ENCODE measurements around the gene SMC1B. TPM values are rescaled to one million over a fixed set of nuclear protein-coding genes. Genes with fewer than 3 reads are reported as not detected.
"Not testable (repeated sequence)": the region's sequence is repeated elsewhere in the genome, so short reads cannot be mapped to it uniquely, and the experiment has no call there.

The SMC1B gene
- total and polyA plus RNA-seq, 4 donors: 0.08 to 0.14 (median 0.11) TPM; not detected in 1

DNA sequence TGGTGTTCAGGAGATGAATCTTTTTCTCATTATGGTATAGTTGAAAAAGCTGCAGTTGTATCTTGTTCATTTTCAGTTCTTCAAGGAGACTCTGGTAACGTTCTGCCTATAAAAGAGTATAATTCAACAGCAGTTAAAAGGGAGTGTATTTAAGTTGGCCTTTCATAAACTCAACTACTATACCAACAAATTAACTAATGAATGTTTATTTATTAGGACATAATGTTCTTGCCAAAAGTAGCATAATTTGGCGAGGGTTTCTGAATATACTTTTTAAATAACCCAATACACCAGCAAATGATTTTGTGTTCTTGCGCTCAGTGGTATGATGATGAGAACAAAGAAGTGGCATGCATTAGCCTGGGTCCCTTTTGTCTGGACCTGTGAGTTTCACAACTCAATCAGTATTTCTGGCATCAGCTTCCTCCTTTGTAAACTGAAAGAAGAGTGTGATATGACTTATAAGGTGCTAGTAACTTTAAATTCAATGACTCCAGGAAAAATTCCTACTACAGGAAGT is 10.9 kb downstream of the SMC1B start:
- no CpG with 5 or more reads among the region's 3 CpGs for WGBS (ENCODE audit: insufficient coverage)
- no peaks in the 10 kb centered on the region for H3K27me3 ChIP-seq (ENCODE audit: control insufficient read depth, insufficient read depth, low read length)
- no peaks in the 10 kb centered on the region for H3K36me3 ChIP-seq (ENCODE audit: control insufficient read depth, insufficient read depth, low read length)
- no peak for DNase-seq (ENCODE audit: low read depth in 4 of 6, low spot score in 6 of 6)
- H3K4me3 ChIP-seq (ENCODE audit: low read depth, low read length): no peak overlapping the region
- H3K27ac ChIP-seq (ENCODE audit: low read depth, low read length): no peak overlapping the region
- H3K4me1 ChIP-seq (ENCODE audit: control insufficient read depth, insufficient read depth, low read length): no peaks in the 10 kb centered on the region
- no peaks in the 10 kb centered on the region for H3K9me3 ChIP-seq (ENCODE audit: control insufficient read depth, insufficient read depth, low read length)

DNA sequence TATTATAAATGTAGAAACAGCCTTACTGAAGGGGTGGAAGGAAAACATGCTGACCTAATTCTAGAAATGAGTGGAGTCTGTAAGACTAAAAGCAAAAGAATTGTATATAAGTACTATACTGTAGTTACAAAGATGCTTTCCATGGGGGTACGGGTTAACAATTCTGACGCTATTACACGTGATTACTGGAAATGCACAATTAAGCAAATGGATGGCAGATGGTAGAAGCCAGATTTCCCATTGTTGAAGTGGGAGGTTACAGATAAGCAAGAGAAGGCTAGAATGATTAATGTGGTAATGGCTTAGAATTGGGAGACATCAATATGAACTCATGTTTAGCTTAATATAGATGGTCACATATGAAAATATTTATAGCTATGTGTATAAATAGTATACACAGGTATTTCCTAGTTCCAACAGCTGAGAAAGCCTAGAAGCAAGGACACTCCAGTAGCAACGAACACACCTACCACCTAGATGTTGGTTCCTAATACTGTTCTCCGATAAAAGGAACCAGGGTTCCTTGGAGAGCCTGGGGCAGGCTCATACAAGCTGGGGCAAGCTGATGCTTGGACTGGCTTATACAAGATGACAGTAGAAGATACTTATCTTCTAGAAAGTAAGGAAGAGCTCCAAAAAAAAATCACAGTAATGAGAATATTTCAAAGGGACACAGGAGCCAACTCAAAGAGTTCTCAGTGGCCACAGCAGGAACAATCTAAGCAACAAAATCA is 13.5 kb downstream of the SMC1B start:
- Histone ChIP-seq H3K4me1 (ENCODE audit: control insufficient read depth, insufficient read depth, low read length) (no peaks in the 10 kb centered on the region), H3K27ac (ENCODE audit: low read depth, low read length) (no peak overlapping the region), H3K36me3 (ENCODE audit: control insufficient read depth, insufficient read depth, low read length) (no peaks in the 10 kb centered on the region), H3K4me3 (ENCODE audit: low read depth, low read length) (no peak overlapping the region), H3K9me3 (ENCODE audit: control insufficient read depth, insufficient read depth, low read length) (no peaks in the 10 kb centered on the region), H3K27me3 (ENCODE audit: control insufficient read depth, insufficient read depth, low read length) (no peaks in the 10 kb centered on the region)
- WGBS (ENCODE audit: insufficient coverage): 85% methylated on average over 3 of the region's 5 CpGs
- peak in 2 of 6 donors; percentile 10 to 36 for DNase-seq (ENCODE audit: low read depth in 4 of 6, low spot score in 6 of 6)

DNA sequence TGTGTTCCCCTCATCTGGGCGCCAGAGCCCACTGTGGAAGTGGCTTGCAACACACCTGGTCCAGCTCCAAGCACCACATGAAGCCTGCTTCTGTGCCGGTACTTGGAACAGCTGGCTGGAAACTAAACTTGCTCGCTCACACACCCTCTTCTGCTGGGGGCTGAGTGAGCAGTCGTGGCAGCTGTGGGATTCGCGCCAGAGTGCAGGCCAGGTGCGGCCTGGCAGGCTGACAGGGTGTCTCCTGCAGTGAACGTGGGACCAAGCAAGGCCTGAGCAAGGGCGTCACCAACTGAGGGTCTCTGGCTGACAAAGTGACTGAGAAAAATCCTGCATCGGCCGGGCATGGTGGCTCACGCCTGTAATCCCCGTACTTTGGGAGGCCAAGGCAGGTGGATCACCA is 15.2 kb downstream of the SMC1B start:
- 93% methylated on average over 13 of the region's 13 CpGs for WGBS (ENCODE audit: insufficient coverage)
- no peaks in the 10 kb centered on the region for H3K27me3 ChIP-seq (ENCODE audit: control insufficient read depth, insufficient read depth, low read length)
- no peak overlapping the region for H3K4me3 ChIP-seq (ENCODE audit: low read depth, low read length)
- no peak overlapping the region for H3K27ac ChIP-seq (ENCODE audit: low read depth, low read length)
- no peak for DNase-seq (ENCODE audit: low read depth in 4 of 6, low spot score in 6 of 6)
- no peaks in the 10 kb centered on the region for H3K4me1 ChIP-seq (ENCODE audit: control insufficient read depth, insufficient read depth, low read length)
- no peaks in the 10 kb centered on the region for H3K9me3 ChIP-seq (ENCODE audit: control insufficient read depth, insufficient read depth, low read length)
- H3K36me3 ChIP-seq (ENCODE audit: control insufficient read depth, insufficient read depth, low read length): no peaks in the 10 kb centered on the region

DNA sequence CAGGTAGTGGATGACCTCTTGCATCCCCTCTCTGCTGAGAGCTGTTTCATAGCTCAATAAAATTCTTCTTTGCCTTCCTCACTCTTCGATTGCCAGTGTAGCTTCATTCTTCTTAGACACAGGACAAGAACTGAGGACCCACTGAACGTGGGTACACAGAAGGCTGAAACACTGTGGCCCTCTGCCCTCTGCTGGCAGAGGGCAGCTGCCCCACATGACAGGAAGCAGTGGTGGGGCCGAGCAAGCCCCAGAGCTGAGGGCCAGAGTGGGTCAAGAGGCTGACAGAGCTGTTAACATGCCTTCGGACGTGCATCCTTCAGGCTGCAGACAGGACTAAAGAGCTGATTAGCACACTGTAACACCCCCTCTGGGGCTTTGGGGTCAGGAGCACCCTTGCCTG is 15.6 kb downstream of the SMC1B start:
- Histone ChIP-seq H3K9me3 (ENCODE audit: control insufficient read depth, insufficient read depth, low read length) (no peaks in the 10 kb centered on the region), H3K27me3 (ENCODE audit: control insufficient read depth, insufficient read depth, low read length) (no peaks in the 10 kb centered on the region), H3K36me3 (ENCODE audit: control insufficient read depth, insufficient read depth, low read length) (no peaks in the 10 kb centered on the region), H3K4me1 (ENCODE audit: control insufficient read depth, insufficient read depth, low read length) (no peaks in the 10 kb centered on the region), H3K27ac (ENCODE audit: low read depth, low read length) (no peak overlapping the region), H3K4me3 (ENCODE audit: low read depth, low read length) (no peak overlapping the region)
- WGBS (ENCODE audit: insufficient coverage): 91% methylated on average over 5 of the region's 5 CpGs
- no peak for DNase-seq (ENCODE audit: low read depth in 4 of 6, low spot score in 6 of 6)

DNA sequence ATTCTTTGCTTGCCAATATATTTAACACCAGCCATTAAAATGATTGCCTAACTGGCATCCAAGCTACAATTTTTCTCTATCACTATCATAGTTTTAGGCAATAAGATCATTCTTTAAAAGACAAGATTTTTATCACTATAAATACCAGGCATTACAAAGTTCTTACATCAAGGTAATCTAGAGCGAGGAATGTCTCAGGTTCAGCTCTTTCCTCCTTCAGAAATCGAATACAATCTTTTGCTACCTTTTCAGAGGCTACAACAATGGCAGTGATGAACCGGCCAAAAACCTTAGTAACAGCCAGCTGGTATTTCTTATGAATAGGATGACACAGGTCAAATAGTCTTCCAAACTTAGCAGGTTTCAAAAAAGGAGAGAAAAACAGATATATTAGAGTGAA is 23.9 kb downstream of the SMC1B start:
- WGBS (ENCODE audit: insufficient coverage): no CpG with 5 or more reads among the region's 3 CpGs
- Histone ChIP-seq H3K4me3 (ENCODE audit: low read depth, low read length) (no peak overlapping the region), H3K27ac (ENCODE audit: low read depth, low read length) (no peak overlapping the region), H3K9me3 (ENCODE audit: control insufficient read depth, insufficient read depth, low read length) (no peaks in the 10 kb centered on the region), H3K36me3 (ENCODE audit: control insufficient read depth, insufficient read depth, low read length) (no peaks in the 10 kb centered on the region), H3K27me3 (ENCODE audit: control insufficient read depth, insufficient read depth, low read length) (no peaks in the 10 kb centered on the region), H3K4me1 (ENCODE audit: control insufficient read depth, insufficient read depth, low read length) (no peaks in the 10 kb centered on the region)
- DNase-seq (ENCODE audit: low read depth in 4 of 6, low spot score in 6 of 6): no peak

DNA sequence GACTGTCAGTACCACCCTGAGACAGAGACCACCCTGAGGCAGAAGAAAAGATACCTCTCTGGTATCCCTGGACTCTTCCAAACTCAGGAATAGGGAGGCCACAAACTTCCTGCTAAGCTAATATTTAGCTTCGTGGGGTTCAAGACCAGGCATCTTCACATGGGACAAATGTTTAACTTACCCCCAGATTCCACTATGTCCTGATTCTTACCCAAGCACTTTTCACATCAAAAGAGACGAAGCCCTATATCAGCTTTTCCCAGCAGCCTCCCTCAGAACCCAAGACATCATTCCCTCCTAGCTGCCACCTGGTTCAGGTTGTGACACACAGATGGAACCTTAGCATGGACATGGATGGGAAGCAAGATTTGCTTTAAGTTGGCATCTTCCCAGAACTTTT is 32.1 kb downstream of the SMC1B start:
- DNase-seq (ENCODE audit: low read depth in 4 of 6, low spot score in 6 of 6): no peak
- 91% methylated on average over 2 of the region's 2 CpGs for WGBS (ENCODE audit: insufficient coverage)
- no peak overlapping the region for H3K4me3 ChIP-seq (ENCODE audit: low read depth, low read length)
- no peaks in the 10 kb centered on the region for H3K36me3 ChIP-seq (ENCODE audit: control insufficient read depth, insufficient read depth, low read length)
- no peaks in the 10 kb centered on the region for H3K9me3 ChIP-seq (ENCODE audit: control insufficient read depth, insufficient read depth, low read length)
- no peaks in the 10 kb centered on the region for H3K27me3 ChIP-seq (ENCODE audit: control insufficient read depth, insufficient read depth, low read length)
- H3K27ac ChIP-seq (ENCODE audit: low read depth, low read length): no peak overlapping the region
- no peaks in the 10 kb centered on the region for H3K4me1 ChIP-seq (ENCODE audit: control insufficient read depth, insufficient read depth, low read length)

DNA sequence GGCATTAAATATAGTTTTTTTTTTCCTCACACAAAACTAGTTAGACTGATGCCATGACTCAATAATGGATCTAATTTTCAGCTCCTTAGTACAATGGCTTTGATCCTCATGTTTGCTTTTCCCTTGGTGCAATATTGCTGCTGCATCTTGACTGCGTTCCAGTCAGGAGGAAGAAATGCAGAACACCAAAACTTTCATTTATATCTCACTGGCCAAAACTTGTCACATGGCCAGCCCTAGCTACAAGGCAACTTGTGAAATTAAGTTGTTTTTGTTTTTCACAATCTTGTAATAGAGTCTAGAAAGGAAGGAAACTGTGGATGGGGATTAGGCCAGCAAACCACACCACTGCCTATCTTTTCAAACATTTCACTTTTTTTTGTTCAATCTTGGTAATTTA is 36.7 kb downstream of the SMC1B start:
- Histone ChIP-seq H3K27me3 (ENCODE audit: control insufficient read depth, insufficient read depth, low read length) (no peaks in the 10 kb centered on the region), H3K27ac (ENCODE audit: low read depth, low read length) (no peak overlapping the region), H3K4me1 (ENCODE audit: control insufficient read depth, insufficient read depth, low read length) (no peaks in the 10 kb centered on the region), H3K36me3 (ENCODE audit: control insufficient read depth, insufficient read depth, low read length) (no peaks in the 10 kb centered on the region), H3K4me3 (ENCODE audit: low read depth, low read length) (no peak overlapping the region), H3K9me3 (ENCODE audit: control insufficient read depth, insufficient read depth, low read length) (no peaks in the 10 kb centered on the region)
- DNase-seq (ENCODE audit: low read depth in 4 of 6, low spot score in 6 of 6): no peak
- no CpG with 5 or more reads among the region's 1 CpG for WGBS (ENCODE audit: insufficient coverage)

DNA sequence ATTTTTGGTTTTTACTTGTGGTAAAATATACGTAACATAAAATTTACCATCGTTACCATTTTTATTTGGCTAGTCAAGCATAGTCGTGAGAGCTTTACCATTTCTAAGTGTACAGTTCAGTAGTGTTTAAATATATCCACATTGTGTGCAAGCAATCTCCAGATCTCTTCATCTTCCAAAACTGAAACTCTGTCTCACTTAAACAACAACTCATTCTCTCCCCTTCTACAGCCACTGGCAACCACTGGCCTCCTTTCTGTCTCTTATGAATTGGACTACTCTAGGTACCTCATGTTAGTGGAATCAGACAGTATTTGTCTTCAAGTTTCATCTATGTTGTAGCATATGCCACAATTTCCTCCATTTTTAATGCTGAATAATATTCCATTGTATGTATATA is 37.4 kb downstream of the SMC1B start:
- Histone ChIP-seq H3K27me3 (ENCODE audit: control insufficient read depth, insufficient read depth, low read length) (no peaks in the 10 kb centered on the region), H3K36me3 (ENCODE audit: control insufficient read depth, insufficient read depth, low read length) (no peaks in the 10 kb centered on the region), H3K27ac (ENCODE audit: low read depth, low read length) (no peak overlapping the region), H3K9me3 (ENCODE audit: control insufficient read depth, insufficient read depth, low read length) (no peaks in the 10 kb centered on the region), H3K4me3 (ENCODE audit: low read depth, low read length) (no peak overlapping the region), H3K4me1 (ENCODE audit: control insufficient read depth, insufficient read depth, low read length) (no peaks in the 10 kb centered on the region)
- DNase-seq (ENCODE audit: low read depth in 4 of 6, low spot score in 6 of 6): no peak
- 100% methylated on average over 1 of the region's 3 CpGs for WGBS (ENCODE audit: insufficient coverage)

DNA sequence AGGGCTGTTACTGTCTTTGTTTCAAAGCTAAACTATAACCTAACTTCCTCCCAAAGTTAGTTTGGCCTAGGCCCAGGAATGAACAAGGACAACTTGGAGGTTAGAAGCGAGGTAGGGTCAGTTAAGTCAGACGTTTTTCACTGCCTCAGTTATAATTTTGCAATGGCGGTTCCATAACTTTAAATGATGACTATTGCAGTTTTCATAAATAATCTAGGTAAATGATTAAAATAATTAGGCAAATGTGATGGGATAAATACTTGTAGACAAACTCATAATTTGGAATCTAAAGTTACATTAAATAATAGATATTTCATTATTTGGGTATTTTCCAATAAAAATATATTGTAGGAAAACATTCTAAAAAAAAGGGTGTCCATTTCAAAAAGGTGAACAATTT is 39.8 kb downstream of the SMC1B start:
- H3K36me3 ChIP-seq (ENCODE audit: control insufficient read depth, insufficient read depth, low read length); H3K4me1 ChIP-seq (ENCODE audit: control insufficient read depth, insufficient read depth, low read length); H3K4me3 ChIP-seq (ENCODE audit: low read depth, low read length); H3K27me3 ChIP-seq (ENCODE audit: control insufficient read depth, insufficient read depth, low read length); H3K9me3 ChIP-seq (ENCODE audit: control insufficient read depth, insufficient read depth, low read length); H3K27ac ChIP-seq (ENCODE audit: low read depth, low read length); DNase-seq (ENCODE audit: low read depth in 4 of 6, low spot score in 6 of 6): not testable (repeated sequence)
- WGBS (ENCODE audit: insufficient coverage): no CpG with 5 or more reads among the region's 3 CpGs

DNA sequence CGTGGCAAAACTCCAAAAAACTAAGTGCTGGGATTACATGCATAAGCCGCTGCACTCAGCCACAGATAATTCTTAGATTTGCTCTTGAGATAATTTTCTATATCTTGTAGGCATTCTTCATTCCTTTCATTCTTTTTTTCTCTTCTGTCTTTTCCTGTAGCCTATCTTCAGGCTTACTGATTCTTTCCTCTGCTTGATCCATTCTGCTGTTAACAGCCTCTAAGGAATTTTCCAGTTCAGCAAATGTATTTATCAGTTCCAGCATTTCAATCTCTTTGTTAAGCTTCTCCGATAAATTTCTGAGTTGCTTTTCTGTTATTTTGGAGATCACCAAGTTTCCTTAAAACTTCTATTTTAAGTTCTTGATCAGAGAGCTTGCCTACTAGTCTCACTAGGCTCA is 46.7 kb downstream of the SMC1B start:
- H3K27me3 ChIP-seq (ENCODE audit: control insufficient read depth, insufficient read depth, low read length): no peaks in the 10 kb centered on the region
- H3K27ac ChIP-seq (ENCODE audit: low read depth, low read length): no peak overlapping the region
- H3K4me1 ChIP-seq (ENCODE audit: control insufficient read depth, insufficient read depth, low read length): no peaks in the 10 kb centered on the region
- no peak for DNase-seq (ENCODE audit: low read depth in 4 of 6, low spot score in 6 of 6)
- H3K4me3 ChIP-seq (ENCODE audit: low read depth, low read length): no peak overlapping the region
- no peaks in the 10 kb centered on the region for H3K36me3 ChIP-seq (ENCODE audit: control insufficient read depth, insufficient read depth, low read length)
- 63% methylated on average over 1 of the region's 3 CpGs for WGBS (ENCODE audit: insufficient coverage)
- H3K9me3 ChIP-seq (ENCODE audit: control insufficient read depth, insufficient read depth, low read length): no peaks in the 10 kb centered on the region
